Adrenal gland (tissue), 12 donors: ENCODE results near the gene ERC1. TPM values are rescaled to one million over a fixed set of nuclear protein-coding genes. Genes with fewer than 3 reads are reported as not detected.

Experiments
- DNase-seq, 7 donors: peaks; one replicate each; pipeline ENCODE4 v3.0.0-alpha.2; 2019 to 2020
- H3K27ac ChIP-seq, 5 donors: fragments of 200-600 bp; sonication (generic) in 4 of 5; 1 replicate in 3 of 5; 2 replicates in 2 of 5; pipeline versions ENCODE4 v1.5.1 to v1.8.0; 2016 to 2020; ENCODE audit warnings: mild to moderate bottlenecking in 1 of 5
- H3K27me3 ChIP-seq: fragments of 200-600 bp; 2 replicates; pipeline ENCODE4 v1.8.0; 2021
- H3K36me3 ChIP-seq, 2 donors: fragments of 200-600 bp; replicated peaks in 1 of 2; 1 replicate in 1 of 2; 2 replicates in 1 of 2; pipeline versions ENCODE4 v1.5.1 to v1.8.0; 2018 to 2022
- H3K4me1 ChIP-seq, 2 donors: fragments of 200-600 bp; replicated peaks in 1 of 2; 1 replicate in 1 of 2; 2 replicates in 1 of 2; pipeline versions ENCODE4 v1.5.1 to v1.8.0; 2018 to 2021
- H3K4me3 ChIP-seq, 4 donors: fragments of 200-600 bp; sonication (generic) in 3 of 4; one replicate each; pipeline ENCODE4 v1.5.1; 2016 to 2018
- H3K9me3 ChIP-seq, 3 donors: fragments of 200-600 bp; sonication (generic) in 1 of 3; replicated peaks in 1 of 3; 1 replicate in 2 of 3; 2 replicates in 1 of 3; pipeline versions ENCODE4 v1.5.1 to v1.8.0; 2016 to 2021
- CTCF ChIP-seq, 6 experiments: fragments of 450-650 bp in 4 of 6; fragments of 200-600 bp in 2 of 6; sonication (generic) in 1 of 6; IDR thresholded peaks; 1 replicate in 5 of 6; 2 replicates in 1 of 6; pipeline versions ENCODE4 v1.5.1 to v1.8.0; 2016 to 2021; ENCODE audit warnings: antibody characterized with exemption in 6 of 6, mild to moderate bottlenecking in 2 of 6, moderate library complexity in 1 of 6
- POLR2A ChIP-seq, 2 donors: fragments of 450-650 bp; IDR thresholded peaks; one replicate each; pipeline ENCODE4 v1.6.1; 2017; ENCODE audit warnings: antibody characterized with exemption in 2 of 2, mild to moderate bottlenecking in 2 of 2, moderate library complexity in 1 of 2
- WGBS, 4 donors: extraction: QIAGEN DNeasy Blood & Tissue Kit in 2 of 4; methylation state at CpG; one replicate each; pipeline versions ENCODE4 v1.1.5 to v1.1.7; 2013 to 2017; 5-methylcytosine and 5-hydroxymethylcytosine counted together
- intact Hi-C, 2 donors: fragments of 100-400 bp; cut with DNase I; formaldehyde crosslinking; loops; one replicate each; pipeline versions ENCODE4 v1.14.1 to v1.15.0; 2022 to 2023
- polyA plus RNA-seq, 3 donors: library from polyadenylated mRNA; stranded (reverse); fragments of 200-250 nt in 2 of 3; fragments of 350-450 nt in 1 of 3; fragmentation: Illumina TruSeq in 1 of 3; extraction: RNeasy Lipid Tissue Mini Kit (QIAGEN cat#74804) in 1 of 3; gene quantifications; one replicate each; pipeline ENCODE4 v1.2.3, GENCODE V29; 2013 to 2014
- total RNA-seq, 9 donors: library from RNA; depleted of rRNA in 4 of 9; stranded (reverse); fragments of >200 nt in 4 of 9; fragments of 120-200 nt in 1 of 9; fragmentation: NEBNext Ultra II Directional in 1 of 9; extraction: Animal tissue kit (Norgen Biotek cat#: 25700) in 1 of 9; gene quantifications; one replicate each; pipeline versions ENCODE4 v1.1.0 to v1.2.4, GENCODE V29; 2013 to 2023
- donor health status: healthy with polysubstance abuse.
- donor health status: Bipolar disorder and iron deficiency.
- donor health status: DM: yes; HTN: yes; CAD: no.
- donor health status: DM: no; HTN: no; CAD: no.
- donor health status: DM: no; HTN: no; CAD: no.
- donor health status: DM: yes; HTN: yes; CAD: no.

ERC1 gene
- total and polyA plus RNA-seq, 12 donors: 4.1 to 79.5 (median 40.2) TPM

- Histone ChIP-seq H3K36me3 (no peaks in the 10 kb centered on the region), H3K4me3 (no peak overlapping the region), H3K9me3 (no peaks in the 10 kb centered on the region), H3K4me1 (no peaks in the 10 kb centered on the region), H3K27ac (no peak overlapping the region), H3K27me3 (no peaks in the 10 kb centered on the region)
- DNase-seq: no peak
- 100% methylated on average over 1 of the region's 1 CpG for whole genome bisulfite sequencing, 4 donors
- TF ChIP-seq POLR2A (IDR thresholded peaks at IDR 0.05) (no peak), CTCF (IDR thresholded peaks at IDR 0.05) (no peak)
- intact Hi-C loops: no loop called here
Observed at GRCh38 chr12:1457901-1458300, 466.9 kb downstream of the ERC1 start.

GRCh38 chr12:1459339-1459738, 468.3 kb downstream of the ERC1 start:
- H3K4me3 ChIP-seq: no peak overlapping the region
- intact Hi-C loops: no loop called here
- no peaks in the 10 kb centered on the region for H3K27me3 ChIP-seq
- no peaks in the 10 kb centered on the region for H3K9me3 ChIP-seq
- 95 to 98% (median 96%) methylated on average over 2 of the region's 2 CpGs for WGBS, 4 donors
- TF ChIP-seq POLR2A (IDR thresholded peaks at IDR 0.05): no peak
- no peaks in the 10 kb centered on the region for H3K36me3 ChIP-seq
- H3K4me1 ChIP-seq: no peaks in the 10 kb centered on the region
- DNase-seq: no peak
- no peak overlapping the region for H3K27ac ChIP-seq

- intact Hi-C loops: no loop called here
- DNase-seq: no peak
Observed at GRCh38 chr12:1463073-1463905, 472.3 kb downstream of the ERC1 start.

GRCh38 chr12:1464925-1465324, 473.9 kb downstream of the ERC1 start:
- DNase-seq: no peak
- intact Hi-C loops: no loop called here
- no peaks in the 10 kb centered on the region for H3K36me3 ChIP-seq
- no peaks in the 10 kb centered on the region for H3K9me3 ChIP-seq
- WGBS, 4 donors: 95 to 97% (median 96%) methylated on average over 6 of the region's 6 CpGs
- H3K27ac ChIP-seq: no peak overlapping the region
- H3K4me3 ChIP-seq: no peak overlapping the region
- H3K27me3 ChIP-seq: no peaks in the 10 kb centered on the region
- TF ChIP-seq CTCF (IDR thresholded peaks at IDR 0.05) (no peak), POLR2A (IDR thresholded peaks at IDR 0.05) (no peak)
- no peaks in the 10 kb centered on the region for H3K4me1 ChIP-seq

More at GRCh38 chr12:1463073-1463905, 472.3 kb downstream of the ERC1 start:
- H3K27ac ChIP-seq: no peak overlapping the region
- H3K4me1 ChIP-seq: no peaks in the 10 kb centered on the region
- H3K9me3 ChIP-seq: no peaks in the 10 kb centered on the region
- no peak overlapping the region for H3K4me3 ChIP-seq
- WGBS, 4 donors: 82 to 85% (median 83%) methylated on average over 10 of the region's 10 CpGs
- H3K27me3 ChIP-seq: no peaks in the 10 kb centered on the region
- no peak for TF ChIP-seq POLR2A (IDR thresholded peaks at IDR 0.05)
- no peak for TF ChIP-seq CTCF (IDR thresholded peaks at IDR 0.05)
- no peaks in the 10 kb centered on the region for H3K36me3 ChIP-seq

GRCh38 chr12:1465990-1466389, 475.0 kb downstream of the ERC1 start:
- Histone ChIP-seq H3K27me3 (no peaks in the 10 kb centered on the region), H3K4me3 (no peak overlapping the region), H3K36me3 (no peaks in the 10 kb centered on the region), H3K4me1 (no peaks in the 10 kb centered on the region), H3K9me3 (no peaks in the 10 kb centered on the region), H3K27ac (no peak overlapping the region)
- intact Hi-C loops: no loop called here
- no peak for DNase-seq
- TF ChIP-seq CTCF (IDR thresholded peaks at IDR 0.05): no peak
- no peak for TF ChIP-seq POLR2A (IDR thresholded peaks at IDR 0.05)
- WGBS, 4 donors: 97 to 99% (median 98%) methylated on average over 11 of the region's 11 CpGs
